IPS-NIHi7 (cell line): Measurements from ENCODE around the gene LCNL1.
A peak's percentile ranks its signal among the peaks of the same experiment; 100 is the strongest.

Source experiments
- DNase-seq: peaks from one replicate; pipeline ENCODE4 v3.0.0; 2012; ENCODE audit warnings: mixed read lengths; ENCODE audit errors: extremely low spot score

LCNL1 gene

DNA sequence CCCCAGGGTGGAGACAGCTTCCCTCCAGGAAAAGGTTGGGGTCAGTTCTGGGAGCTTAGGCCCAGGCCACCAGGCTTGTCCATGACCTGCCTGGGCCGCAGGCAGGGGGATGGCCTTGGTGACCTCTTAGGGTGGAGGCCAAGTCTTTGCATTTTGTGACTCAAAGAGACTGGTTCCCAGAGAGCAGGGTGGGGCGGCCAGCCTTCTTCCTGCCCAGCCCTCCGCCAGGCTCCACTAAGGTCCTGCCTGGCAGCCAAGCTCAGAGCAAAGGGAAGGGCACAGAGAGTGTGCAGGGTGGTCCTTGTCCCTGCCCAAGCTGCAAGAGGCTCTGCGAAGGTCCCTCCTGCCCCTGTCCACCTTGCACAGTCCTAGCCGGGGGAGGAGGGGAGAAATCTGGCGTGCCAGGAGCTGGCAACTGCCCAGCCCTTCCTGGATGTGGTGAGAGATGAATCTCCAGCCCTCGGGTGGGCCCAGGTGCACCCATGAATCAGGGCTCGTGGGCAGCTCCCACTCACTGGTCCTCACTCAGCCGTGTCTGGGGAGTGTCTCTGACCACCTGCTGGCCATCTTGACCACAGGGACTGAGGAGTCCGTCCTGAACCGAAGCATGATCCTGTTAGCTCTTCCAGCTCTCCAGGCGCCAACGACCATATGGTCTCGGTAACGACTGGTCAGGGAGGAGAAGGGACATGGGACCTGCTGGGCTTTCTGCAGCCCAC, 7.8 kb upstream of the LCNL1 start:
- no peak for DNase-seq

- DNase-seq = peak; percentile 79
These were observed 7.1 kb upstream of the LCNL1 start for GRCh38 chr9:136975644-136976043.

GRCh38 chr9:136977223-136977622, 5.6 kb upstream of the LCNL1 start, which contains the start of gene PTGDS:
Gene PTGDS (plus strand): TSS chr9:136977504. CDS start chr9:136977579, 75 bp downstream.
- DNase-seq = no peak

DNA sequence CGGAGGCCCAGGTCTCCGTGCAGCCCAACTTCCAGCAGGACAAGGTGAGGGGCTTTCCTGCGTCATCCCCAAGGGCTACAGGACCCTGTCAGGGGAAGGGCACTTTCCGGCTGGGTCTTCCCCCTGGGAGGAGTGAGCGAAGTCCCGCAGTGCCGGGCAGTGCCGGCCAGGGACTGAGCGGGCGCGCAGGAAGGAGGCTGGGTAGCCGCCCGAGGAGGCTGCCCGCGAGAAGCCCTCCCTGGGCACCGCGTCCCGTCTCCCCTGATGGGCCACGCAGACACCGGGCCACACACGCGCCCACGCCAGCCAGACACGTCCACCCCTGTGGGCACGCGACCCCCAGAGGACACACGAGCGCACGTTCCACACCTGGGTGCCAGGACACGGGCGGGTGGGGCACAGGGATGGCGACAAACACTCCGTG, 5.1 kb upstream of the LCNL1 start:
- peak; percentile 49 for DNase-seq

GRCh38 chr9:136978073-136978864, 4.5 kb upstream of the LCNL1 start:
- peak; percentile 99 for DNase-seq

DNA sequence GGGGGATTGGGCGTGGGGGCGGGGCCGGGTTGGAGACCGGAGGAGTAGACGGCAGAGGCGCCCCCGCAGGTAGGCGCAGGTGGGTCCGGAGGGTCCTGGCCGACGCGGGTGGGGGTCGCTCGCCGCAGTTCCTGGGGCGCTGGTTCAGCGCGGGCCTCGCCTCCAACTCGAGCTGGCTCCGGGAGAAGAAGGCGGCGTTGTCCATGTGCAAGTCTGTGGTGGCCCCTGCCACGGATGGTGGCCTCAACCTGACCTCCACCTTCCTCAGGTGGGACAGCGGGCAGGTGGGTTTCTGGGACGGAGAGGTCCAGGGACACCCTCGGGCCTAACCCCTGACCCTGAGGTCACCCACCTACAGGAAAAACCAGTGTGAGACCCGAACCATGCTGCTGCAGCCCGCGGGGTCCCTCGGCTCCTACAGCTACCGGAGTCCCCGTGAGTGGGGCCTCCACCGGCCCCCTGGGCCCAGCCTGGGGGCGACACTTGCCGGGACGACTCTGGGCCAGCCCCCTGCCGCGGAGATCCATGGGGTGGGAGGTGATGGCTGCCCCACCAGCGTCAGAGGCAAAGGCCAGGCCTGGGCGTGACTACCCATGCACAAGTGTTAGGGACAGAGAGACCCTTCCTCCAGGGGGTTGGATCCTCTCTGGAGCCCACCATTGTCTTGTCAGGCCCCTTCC, 3.8 kb upstream of the LCNL1 start:
- DNase-seq = no peak

DNA sequence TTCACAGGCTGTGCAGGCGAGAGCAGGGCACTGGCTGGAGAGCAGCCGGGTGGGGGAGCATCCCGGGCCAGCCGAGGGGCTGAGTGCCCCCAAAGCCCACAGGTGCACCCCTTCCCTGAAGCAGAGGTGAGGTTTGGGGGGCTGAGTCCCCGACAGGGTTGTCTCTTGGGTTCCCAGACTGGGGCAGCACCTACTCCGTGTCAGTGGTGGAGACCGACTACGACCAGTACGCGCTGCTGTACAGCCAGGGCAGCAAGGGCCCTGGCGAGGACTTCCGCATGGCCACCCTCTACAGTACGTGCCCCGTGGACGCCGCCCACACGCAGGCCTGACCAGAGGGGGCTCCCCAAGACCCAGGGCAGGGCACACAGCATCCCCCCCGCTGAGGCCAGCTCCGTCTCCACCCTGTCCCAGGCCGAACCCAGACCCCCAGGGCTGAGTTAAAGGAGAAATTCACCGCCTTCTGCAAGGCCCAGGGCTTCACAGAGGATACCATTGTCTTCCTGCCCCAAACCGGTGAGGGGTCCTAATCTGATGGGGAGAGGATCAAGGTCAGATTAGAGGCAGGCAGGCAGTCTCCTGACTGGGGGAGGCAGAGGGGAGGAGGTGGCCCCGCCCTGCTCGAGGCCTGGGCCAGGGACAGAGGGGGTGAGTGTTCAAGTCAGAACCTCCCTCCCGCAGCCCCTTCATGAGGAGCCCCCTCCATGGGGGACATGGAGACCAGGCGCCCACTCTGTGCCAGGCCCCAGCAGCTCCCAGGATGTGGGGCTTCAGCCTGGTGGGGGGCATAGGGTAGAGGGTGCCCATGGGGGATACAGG, 2.8 kb upstream of the LCNL1 start:
- DNase-seq = no peak

DNA sequence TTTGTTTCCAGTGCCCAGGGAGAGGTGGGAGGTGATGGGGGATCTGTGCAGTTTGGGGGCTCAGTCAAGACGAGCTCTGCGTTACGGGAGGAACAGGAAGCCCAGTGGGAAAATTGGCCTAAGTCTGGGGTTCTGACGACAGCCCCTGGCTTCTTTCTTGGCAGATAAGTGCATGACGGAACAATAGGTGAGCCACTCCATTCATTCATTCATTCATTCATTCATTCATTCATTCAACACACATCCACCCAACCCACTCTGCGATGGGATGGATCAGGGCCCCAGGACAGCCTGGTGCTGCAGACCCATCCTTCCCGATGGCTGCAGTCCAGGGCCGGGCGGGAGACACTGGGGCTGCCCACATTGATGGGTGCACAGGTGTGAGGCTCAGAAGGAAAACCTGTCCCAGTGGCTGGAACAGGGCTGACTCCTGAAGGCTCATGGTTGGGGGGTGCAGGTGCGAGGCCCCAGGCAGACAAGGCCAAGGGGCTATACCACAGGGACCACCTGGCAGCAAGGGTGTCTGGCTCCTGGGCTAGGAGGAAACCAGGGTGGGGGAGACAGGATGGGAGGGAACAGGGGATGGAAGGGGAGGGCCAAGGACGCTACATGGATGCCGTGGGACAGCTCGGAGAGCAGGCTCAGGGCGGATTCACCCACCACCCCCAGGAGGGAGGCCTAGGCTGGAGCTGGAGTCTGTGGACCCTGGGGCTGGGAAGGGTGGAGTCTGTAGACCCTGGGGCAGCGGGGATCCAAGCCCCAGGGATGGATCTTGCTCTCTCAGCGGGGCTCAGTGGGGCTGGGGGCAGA, 1.9 kb upstream of the LCNL1 start:
- DNase-seq = no peak

- DNase-seq = no peak
These were observed 1.1 kb upstream of the LCNL1 start for GRCh38 chr9:136981588-136982231.

DNA sequence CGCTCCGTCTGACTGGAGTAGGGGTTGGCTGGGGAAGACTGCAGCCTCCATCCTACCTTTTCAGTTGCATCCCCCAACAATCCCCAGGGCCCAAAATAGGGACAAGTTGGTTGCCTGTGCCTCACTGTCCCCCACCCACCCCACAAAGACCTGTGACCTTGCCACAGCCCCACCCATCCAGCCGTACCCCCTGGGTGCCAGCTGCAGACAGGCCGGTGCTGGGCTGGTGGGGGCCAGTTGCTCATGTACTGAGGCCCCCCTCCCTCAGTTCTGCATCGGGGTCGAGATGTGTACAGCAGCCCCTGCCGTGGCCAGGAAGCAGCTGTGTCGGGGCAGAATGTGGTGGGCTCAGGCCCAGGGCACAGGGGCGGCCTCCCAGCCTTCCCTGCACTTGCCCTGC, 374 bp downstream of the LCNL1 start:
- no peak for DNase-seq

- no peak for DNase-seq
These were observed 992 bp downstream of the LCNL1 start for GRCh38 chr9:136983656-136984314.

- no peak for DNase-seq
These were observed 1.8 kb downstream of the LCNL1 start for GRCh38 chr9:136984464-136985026.

DNA sequence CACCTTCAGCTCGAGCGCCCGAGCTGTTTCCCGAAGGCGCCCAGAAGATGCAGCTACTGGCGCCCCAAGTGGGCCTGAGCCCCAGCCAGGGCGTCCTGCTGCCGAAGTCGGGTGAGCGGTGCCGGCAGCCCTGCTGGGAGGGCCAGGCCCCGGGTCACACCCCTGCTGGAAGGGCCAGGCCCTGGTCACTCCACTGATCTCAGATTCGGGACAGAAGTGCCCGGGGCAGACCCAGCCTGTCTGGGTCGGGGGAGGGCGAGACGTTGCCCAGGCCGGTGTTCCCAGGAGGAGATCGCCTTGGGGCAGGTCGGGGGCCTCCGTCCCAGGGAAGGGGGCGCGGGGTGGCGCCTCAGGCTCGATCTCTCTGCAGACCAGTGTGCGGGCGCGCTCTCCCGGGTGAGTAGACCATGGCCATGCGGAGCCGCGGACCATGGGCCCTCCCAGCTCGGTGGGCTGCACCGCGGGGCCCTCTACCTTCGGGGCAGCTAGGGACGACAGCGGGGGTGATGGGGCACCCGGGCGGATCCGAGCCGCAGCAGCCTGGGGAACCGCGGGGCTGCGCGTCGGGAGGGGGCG, 2.3 kb downstream of the LCNL1 start:
- DNase-seq = no peak

- no peak for DNase-seq
These were observed 3.1 kb downstream of the LCNL1 start for GRCh38 chr9:136985853-136986252.

GRCh38 chr9:136988872-136989271, 6.1 kb downstream of the LCNL1 start:
- DNase-seq = no peak

- no peak for DNase-seq
These were observed 7.6 kb downstream of the LCNL1 start for GRCh38 chr9:136990242-136990911.

DNA sequence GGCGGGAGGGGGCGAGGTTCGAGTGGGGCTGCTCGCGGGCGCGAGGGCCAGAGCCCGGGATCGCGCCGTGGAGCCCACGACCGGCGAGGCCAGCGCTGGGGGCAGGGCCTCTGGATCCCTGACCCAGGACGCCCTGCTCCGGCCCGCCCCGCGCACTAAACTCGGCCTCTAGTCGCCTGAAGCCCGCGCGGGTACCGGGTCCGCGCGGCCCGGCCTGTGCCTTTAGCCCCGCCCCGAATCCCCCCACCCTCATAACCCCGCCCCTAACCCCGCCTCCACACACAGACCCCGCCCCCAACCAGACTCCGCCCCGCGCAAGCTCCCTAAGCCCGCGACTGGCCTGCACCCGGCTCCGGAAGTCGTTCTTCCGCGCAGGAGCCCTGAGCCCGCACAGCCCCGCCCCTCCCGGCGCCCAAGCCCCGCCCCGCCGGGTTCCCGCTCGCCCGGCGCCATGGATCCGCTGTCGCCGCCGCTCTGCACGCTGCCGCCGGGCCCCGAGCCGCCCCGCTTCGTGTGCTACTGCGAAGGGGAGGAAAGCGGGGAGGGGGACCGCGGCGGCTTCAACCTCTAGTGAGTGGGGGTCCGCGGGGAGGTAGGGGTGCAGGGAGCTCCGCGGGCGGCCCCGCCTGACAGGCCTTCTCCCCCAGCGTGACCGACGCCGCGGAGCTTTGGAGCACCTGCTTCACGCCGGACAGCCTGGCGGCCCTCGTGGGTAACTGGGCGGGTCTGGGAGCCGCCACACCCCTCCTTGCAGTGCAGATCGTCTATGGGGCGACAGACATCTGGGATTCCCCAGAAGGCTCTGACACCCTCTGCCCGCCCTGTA, 9.4 kb downstream of the LCNL1 start, which contains the start of gene PAXX:
TSS of gene PAXX (plus strand) at position 430 of the 826 bp plus-strand sequence. CDS start at position 452, 22 bp downstream.
- DNase-seq = peak; percentile 99
